ENCODE data around the gene ANO3. TPM values are rescaled to one million over a fixed set of nuclear protein-coding genes. Genes with fewer than 3 reads are reported as not detected.

Gene ANO3
- total and polyA plus RNA-seq, 4 donors: 0.02 to 0.63 (median 0.16) TPM

- no peak overlapping the region for H3K27ac ChIP-seq (ENCODE audit: low read depth in 1 of 2, low read length in 1 of 2)
- 28 to 32% methylated on average over 2 of the region's 2 CpGs for WGBS, 2 donors
- peak in 2 of 3 donors; percentile 88 to 94 for DNase-seq
- no peaks in the 10 kb centered on the region for H3K36me3 ChIP-seq (ENCODE audit: control insufficient read depth in 4 of 4, insufficient read depth in 4 of 4, low read length in 4 of 4)
- no peak for ATAC-seq (ENCODE audit: insufficient read depth, low FRiP score)
- H3K4me1 ChIP-seq (ENCODE audit: control insufficient read depth in 5 of 5, insufficient read depth in 5 of 5, low read length in 5 of 5): peaks cover 0 to 16% (median 0%) of the 10 kb centered on the region in 5 donors
- no peak for TF ChIP-seq CTCF (IDR thresholded peaks at IDR 0.05; ENCODE audit: control extremely low read depth, extremely low read depth)
- no peak overlapping the region for H3K9ac ChIP-seq (ENCODE audit: insufficient read depth in 1 of 2, low read length in 2 of 2)
- H3K9me3 ChIP-seq (ENCODE audit: control insufficient read depth in 4 of 4, insufficient read depth in 3 of 4, low read length in 3 of 4): no peaks in the 10 kb centered on the region
- no peak overlapping the region for H3K4me3 ChIP-seq
- no peaks in the 10 kb centered on the region for H3K27me3 ChIP-seq (ENCODE audit: control insufficient read depth in 3 of 3, insufficient read depth in 3 of 3, low read length in 2 of 3)
These were observed 377.0 kb downstream of the ANO3 start for GRCh38 chr11:26708736-26709456.

- Histone ChIP-seq H3K36me3 (ENCODE audit: control insufficient read depth in 4 of 4, insufficient read depth in 4 of 4, low read length in 4 of 4) (no peaks in the 10 kb centered on the region), H3K4me3 (no peak overlapping the region), H3K9ac (ENCODE audit: insufficient read depth in 1 of 2, low read length in 2 of 2) (no peak overlapping the region), H3K27ac (ENCODE audit: low read depth in 1 of 2, low read length in 1 of 2) (no peak overlapping the region), H3K27me3 (ENCODE audit: control insufficient read depth in 3 of 3, insufficient read depth in 3 of 3, low read length in 2 of 3) (no peaks in the 10 kb centered on the region), H3K9me3 (ENCODE audit: control insufficient read depth in 4 of 4, insufficient read depth in 3 of 4, low read length in 3 of 4) (no peaks in the 10 kb centered on the region), H3K4me1 (ENCODE audit: control insufficient read depth in 5 of 5, insufficient read depth in 5 of 5, low read length in 5 of 5) (peaks cover 0 to 13% (median 0%) of the 10 kb centered on the region in 5 donors)
- no peak for ATAC-seq (ENCODE audit: insufficient read depth, low FRiP score)
- WGBS, 2 donors: 94 to 96% methylated on average over 2 of the region's 2 CpGs
- DNase-seq: no peak
- TF ChIP-seq CTCF (IDR thresholded peaks at IDR 0.05; ENCODE audit: control extremely low read depth, extremely low read depth): no peak
These were observed 378.6 kb downstream of the ANO3 start for GRCh38 chr11:26710489-26710888.

- Histone ChIP-seq H3K4me3 (no peak overlapping the region), H3K27me3 (ENCODE audit: control insufficient read depth in 3 of 3, insufficient read depth in 3 of 3, low read length in 2 of 3) (no peaks in the 10 kb centered on the region), H3K9ac (ENCODE audit: insufficient read depth in 1 of 2, low read length in 2 of 2) (no peak overlapping the region), H3K9me3 (ENCODE audit: control insufficient read depth in 4 of 4, insufficient read depth in 3 of 4, low read length in 3 of 4) (no peaks in the 10 kb centered on the region), H3K4me1 (ENCODE audit: control insufficient read depth in 5 of 5, insufficient read depth in 5 of 5, low read length in 5 of 5) (peaks cover 0 to 13% (median 0%) of the 10 kb centered on the region in 5 donors), H3K36me3 (ENCODE audit: control insufficient read depth in 4 of 4, insufficient read depth in 4 of 4, low read length in 4 of 4) (no peaks in the 10 kb centered on the region), H3K27ac (ENCODE audit: low read depth in 1 of 2, low read length in 1 of 2) (no peak overlapping the region)
- DNase-seq (no peak), ATAC-seq (ENCODE audit: insufficient read depth, low FRiP score) (no peak)
- no peak for TF ChIP-seq CTCF (IDR thresholded peaks at IDR 0.05; ENCODE audit: control extremely low read depth, extremely low read depth)
- 47 to 56% methylated on average over 5 of the region's 5 CpGs for WGBS, 2 donors
These were observed 380.6 kb downstream of the ANO3 start for GRCh38 chr11:26712497-26712896.

Other genes starting within 250 kb of the ANO3 start
- gene MUC15, start 240.1 kb downstream of the ANO3 start, total RNA-seq: 10 to 100 TPM; 10.5 to 12.1 TPM
- 1 to 10 TPM; 4.6 to 6.4 TPM for gene MUC15, start 240.1 kb downstream of the ANO3 start, polyA plus RNA-seq

All from lung (tissue), 12 donors.